Panc1 (cell line): ENCODE measurements around the gene PSMB1. TPM values are rescaled to one million over a fixed set of nuclear protein-coding genes. Genes with fewer than 3 reads are reported as not detected.

Source experiments
- ATAC-seq: fragments of 200-7000 bp; cut with Tn5 transposase; 2 replicates; pipeline ENCODE4 v1.9.1; 2020; ENCODE audit warnings: mild to moderate bottlenecking, moderate library complexity
- BruUV-seq: library from RNA; stranded (reverse); fragments of 400-500 nt; replicated peaks from 2 replicates; lab custom pipeline; 2021; lab: Mats Ljungman, UMichigan
- CTCF ChIA-PET: fragments of 300-600 bp; sonication (Branson Sonifier 250); formaldehyde crosslinking; loops from one replicate; lab custom pipeline; 2022; ENCODE audit warnings: antibody characterized with exemption; lab: Charles Lee
- POLR2A ChIA-PET: fragments of 300-600 bp; sonication (Branson Sonifier 250); formaldehyde crosslinking; loops from one replicate; lab custom pipeline; 2022; ENCODE audit warnings: antibody characterized with exemption; lab: Charles Lee
- DNase-seq: peaks from one replicate; pipeline ENCODE4 v3.0.0-alpha.2; 2010; ENCODE audit warnings: low read depth, low spot score
- H3K27ac ChIP-seq: 2 replicates; pipeline ENCODE4 v1.5.1; 2011; ENCODE audit warnings: mild to moderate bottlenecking, low read length, inconsistent platforms
- H3K27me3 ChIP-seq: fragments of 200-500 bp; sonication (Bioruptor generic); 2 replicates; pipeline ENCODE4 v1.6.0; 2014; ENCODE audit warnings: low read length, inconsistent platforms; ENCODE audit not compliant: control insufficient read depth, insufficient read depth
- H3K36me3 ChIP-seq: fragments of 200-500 bp; sonication (Bioruptor generic); 2 replicates; pipeline ENCODE4 v1.5.1; 2014; ENCODE audit warnings: inconsistent platforms, mild to moderate bottlenecking, low read length, moderate library complexity; ENCODE audit not compliant: control insufficient read depth, insufficient read depth
- H3K4me1 ChIP-seq: 2 replicates; pipeline ENCODE4 v1.5.1; 2011; ENCODE audit warnings: inconsistent platforms, mild to moderate bottlenecking, low read length, moderate library complexity; ENCODE audit not compliant: control insufficient read depth, insufficient read depth
- H3K4me3 ChIP-seq, 2 experiments: 2 replicates each; pipeline ENCODE4 v1.5.1; 2011 to 2012; ENCODE audit warnings: low read depth in 2 of 2, low read length in 2 of 2, mild to moderate bottlenecking in 2 of 2, inconsistent platforms in 1 of 2, moderate library complexity in 1 of 2
- H3K9me3 ChIP-seq: fragments of 200-500 bp; sonication (Bioruptor generic); 2 replicates; pipeline ENCODE4 v1.5.1; 2014; ENCODE audit warnings: low read depth, mild to moderate bottlenecking, inconsistent platforms, low read length, moderate library complexity; ENCODE audit not compliant: control insufficient read depth, insufficient read depth
- CTCF ChIP-seq: fragments of 450-650 bp; IDR thresholded peaks from 2 replicates; pipeline ENCODE4 v1.5.1; 2017; ENCODE audit warnings: mild to moderate bottlenecking
- POLR2AphosphoS5 ChIP-seq: IDR thresholded peaks from 2 replicates; pipeline ENCODE4 v1.6.1; 2012; ENCODE audit warnings: mild to moderate bottlenecking, low read depth, low read length, moderate library complexity
- REST ChIP-seq, 2 experiments: IDR thresholded peaks; 2 replicates each; pipeline ENCODE4 v1.6.1; 2011 to 2012; ENCODE audit warnings: low read depth in 2 of 2, control low read depth in 1 of 2, low read length in 1 of 2, mild to moderate bottlenecking in 1 of 2, moderate library complexity in 1 of 2; ENCODE audit not compliant: insufficient read depth in 1 of 2
- SIN3A ChIP-seq: IDR thresholded peaks from 2 replicates; pipeline ENCODE4 v1.6.1; 2012; ENCODE audit warnings: low read depth, mild to moderate bottlenecking, low read length, moderate library complexity, borderline replicate concordance; ENCODE audit not compliant: insufficient read depth
- TCF7L2 ChIP-seq: IDR thresholded peaks from 2 replicates; pipeline ENCODE4 v1.6.1; 2011; ENCODE audit warnings: mild to moderate bottlenecking, low read depth, low read length, inconsistent platforms
- in situ Hi-C: cut with HindIII; loops from 2 replicates; pipeline ENCODE4 v1.10.0; 2016; ENCODE audit warnings: low sequenced_read_pairs, low pct_unique_long_range_greater_than_20kb
- intact Hi-C: fragments of 100-400 bp; cut with micrococcal nuclease; formaldehyde crosslinking; loops from one replicate; pipeline ENCODE4 v1.10.0; 2022; ENCODE audit not compliant: unreplicated experiment
- total RNA-seq: library from RNA; stranded (reverse); gene quantifications from one replicate; pipeline ENCODE4 v1.2.1, GENCODE V29; 2021; ENCODE audit not compliant: unreplicated experiment

Gene PSMB1
- total RNA-seq, 1 experiment from 2014 or later, result 305 TPM

- in situ Hi-C loops, result no loop called here
Measured at GRCh38 chr6:170575250-170575649, 22.1 kb upstream of the PSMB1 start.

GRCh38 chr6:170572704-170573466 is 19.8 kb upstream of the PSMB1 start:
- ChIA-PET CTCF (interaction anchor here (0.6 kb wide), 1 partner anchor 17 kb away, joined by 5 read pairs; no protein-coding TSS in a partner anchor), POLR2A (interaction anchor here (0.6 kb wide), 1 partner anchor 17 kb away, joined by 3 read pairs; no protein-coding TSS in a partner anchor)
- no peak overlapping the region for H3K4me3 ChIP-seq
- H3K9me3 ChIP-seq, result no peaks in the 10 kb centered on the region
- in situ Hi-C loops, result no loop called here
- no TSS peak for BruUV-seq
- no peak overlapping the region for H3K27ac ChIP-seq
- intact Hi-C loops, result no loop called here
- peaks cover 68% of the 10 kb centered on the region for H3K36me3 ChIP-seq
- TF ChIP-seq REST (IDR thresholded peaks at IDR 0.05; ENCODE audit: insufficient read depth in 1 of 2, low read depth in 2 of 2, low read length in 1 of 2), result no peak
- TF ChIP-seq CTCF, result no peak
- TF ChIP-seq TCF7L2, result no peak
- TF ChIP-seq SIN3A, result no peak
- no peak for TF ChIP-seq POLR2AphosphoS5
- H3K4me1 ChIP-seq, result no peaks in the 10 kb centered on the region
- no peak for ATAC-seq
- H3K27me3 ChIP-seq, result no peaks in the 10 kb centered on the region
- no peak for DNase-seq

More at GRCh38 chr6:170575250-170575649, 22.1 kb upstream of the PSMB1 start:
- ATAC-seq, result peak; percentile 71
- no peaks in the 10 kb centered on the region for H3K9me3 ChIP-seq
- no peak for TF ChIP-seq SIN3A
- TF ChIP-seq CTCF, result peak; percentile 72
- no peaks in the 10 kb centered on the region for H3K4me1 ChIP-seq
- ChIA-PET POLR2A (no interaction called here), CTCF (interaction anchor here (0.7 kb wide), 1 partner anchor 10 kb away, joined by 3 read pairs; no protein-coding TSS in a partner anchor)
- intact Hi-C loops, result no loop called here
- no TSS peak for BruUV-seq
- no peak overlapping the region for H3K27ac ChIP-seq
- no peak for DNase-seq
- H3K4me3 ChIP-seq, result no peak overlapping the region
- peaks cover 65% of the 10 kb centered on the region for H3K36me3 ChIP-seq
- no peaks in the 10 kb centered on the region for H3K27me3 ChIP-seq
